ENCODE measurements around the gene SKIC2. TPM values are rescaled to one million over a fixed set of nuclear protein-coding genes. Genes with fewer than 3 reads are reported as not detected.
A peak's percentile ranks its signal among the peaks of the same experiment; 100 is the strongest.

The SKIC2 gene
- total and polyA plus RNA-seq, 3 experiments from 2014 or later, result 21.1 to 114 (median 110) TPM

- Histone ChIP-seq H3K4me3 (ENCODE audit: low read length) (no peak overlapping the region), H3K27ac (ENCODE audit: low read depth, low read length) (no peak overlapping the region), H3K27me3 (ENCODE audit: insufficient read depth, low read length, poor library complexity, severe bottlenecking) (no peaks in the 10 kb centered on the region), H3K36me3 (ENCODE audit: insufficient read depth, low read length) (peaks cover 55% of the 10 kb centered on the region), H3K9me3 (ENCODE audit: low read length) (no peaks in the 10 kb centered on the region), H3K4me1 (ENCODE audit: insufficient read depth, low read length) (peaks cover 23% of the 10 kb centered on the region)
- ChIA-PET POLR2A (interaction anchor here (0.6 to 6.3 kb wide), 2 partner anchors 10 to 222 kb away, joined by 3 to 71 read pairs; partner anchors contain the start of genes NELFE and SKIC2), CTCF (no interaction called here)
- Mint-ChIP-seq H3K27ac (peak overlapping the region in 7 of 8 donors; percentile 23 to 100 (median 50)), H3K4me1 (peaks cover 24 to 35% (median 32%) of the 10 kb centered on the region in 3 donors), H3K36me3 (peaks cover 0 to 87% (median 14%) of the 10 kb centered on the region in 3 donors), H3K9me3 (no peaks in the 10 kb centered on the region), H3K27me3 (peaks cover 0 to 10% of the 10 kb centered on the region in 2 donors), H3K4me3 (peak overlapping the region in 1 of 7 donors; percentile 37)
- DNase-seq, result no peak
Measured at GRCh38 chr6:31967926-31968320, 8.9 kb downstream of the SKIC2 start.

GRCh38 chr6:31968326-31968725 lies 9.4 kb downstream of the SKIC2 start:
- H3K36me3 ChIP-seq (ENCODE audit: insufficient read depth, low read length), result peaks cover 52% of the 10 kb centered on the region
- no peaks in the 10 kb centered on the region for H3K9me3 Mint-ChIP-seq
- peaks cover 27% of the 10 kb centered on the region for H3K4me1 ChIP-seq (ENCODE audit: insufficient read depth, low read length)
- POLR2A ChIA-PET, result interaction anchor here (0.6 to 6.3 kb wide), 2 partner anchors 10 to 223 kb away, joined by 3 to 71 read pairs; partner anchors contain the start of genes NELFE and SKIC2
- CTCF ChIA-PET, result no interaction called here
- no peaks in the 10 kb centered on the region for H3K27me3 ChIP-seq (ENCODE audit: insufficient read depth, low read length, poor library complexity, severe bottlenecking)
- H3K4me3 ChIP-seq (ENCODE audit: low read length), result no peak overlapping the region
- peaks cover 28 to 39% (median 36%) of the 10 kb centered on the region in 3 donors for H3K4me1 Mint-ChIP-seq
- no peak overlapping the region for H3K27ac ChIP-seq (ENCODE audit: low read depth, low read length)
- no peaks in the 10 kb centered on the region for H3K9me3 ChIP-seq (ENCODE audit: low read length)
- H3K27me3 Mint-ChIP-seq, result peaks cover 0 to 10% of the 10 kb centered on the region in 2 donors
- peak overlapping the region in 2 of 8 donors; percentile 100 for H3K27ac Mint-ChIP-seq
- DNase-seq, result no peak
- H3K4me3 Mint-ChIP-seq, result no peak overlapping the region
- H3K36me3 Mint-ChIP-seq, result peaks cover 0 to 85% (median 12%) of the 10 kb centered on the region in 3 donors

GRCh38 chr6:31968791-31969711 lies 10.1 kb downstream of the SKIC2 start:
- Mint-ChIP-seq H3K4me1 (peaks cover 30 to 45% (median 43%) of the 10 kb centered on the region in 3 donors), H3K4me3 (peak overlapping the region in 3 of 7 donors; percentile 57 to 98 (median 87)), H3K36me3 (peaks cover 0 to 78% (median 11%) of the 10 kb centered on the region in 3 donors), H3K27me3 (peaks cover 0 to 10% of the 10 kb centered on the region in 2 donors), H3K27ac (peak overlapping the region; percentile 44 to 100 (median 100)), H3K9me3 (no peaks in the 10 kb centered on the region)
- ChIA-PET POLR2A (interaction anchor here (6.3 kb wide), 1 partner anchor 11 kb away, joined by 71 read pairs; the partner anchor contains the start of genes NELFE and SKIC2), CTCF (no interaction called here)
- peaks cover 49% of the 10 kb centered on the region for H3K36me3 ChIP-seq (ENCODE audit: insufficient read depth, low read length)
- no peaks in the 10 kb centered on the region for H3K9me3 ChIP-seq (ENCODE audit: low read length)
- H3K4me3 ChIP-seq (ENCODE audit: low read length), result no peak overlapping the region
- H3K4me1 ChIP-seq (ENCODE audit: insufficient read depth, low read length), result peaks cover 30% of the 10 kb centered on the region
- H3K27me3 ChIP-seq (ENCODE audit: insufficient read depth, low read length, poor library complexity, severe bottlenecking), result no peaks in the 10 kb centered on the region
- DNase-seq, result peak in 1 of 5 donors; percentile 44
- peak overlapping the region; percentile 100 for H3K27ac ChIP-seq (ENCODE audit: low read depth, low read length)

GRCh38 chr6:31969712-31970603 lies 11.0 kb downstream of the SKIC2 start:
- H3K36me3 ChIP-seq (ENCODE audit: insufficient read depth, low read length), result peaks cover 42% of the 10 kb centered on the region

GRCh38 chr6:31970604-31971271 lies 11.8 kb downstream of the SKIC2 start:
- peaks cover 0 to 65% (median 9%) of the 10 kb centered on the region in 3 donors for H3K36me3 Mint-ChIP-seq
- peak in 1 of 5 donors; percentile 52 for DNase-seq
- H3K4me1 ChIP-seq (ENCODE audit: insufficient read depth, low read length), result peaks cover 30% of the 10 kb centered on the region
- peaks cover 32 to 49% (median 43%) of the 10 kb centered on the region in 3 donors for H3K4me1 Mint-ChIP-seq
- no peak overlapping the region for H3K4me3 ChIP-seq (ENCODE audit: low read length)
- H3K4me3 Mint-ChIP-seq, result peak overlapping the region; percentile 87 to 99 (median 98)
- H3K27me3 Mint-ChIP-seq, result peaks cover 0 to 10% of the 10 kb centered on the region in 2 donors
- ChIA-PET POLR2A (interaction anchor here (1.8 to 6.3 kb wide), 3 partner anchors 13 to 268 kb away, joined by 6 to 71 read pairs (median 7); partner anchors contain the start of genes ABHD16A, EHMT2, NELFE and SKIC2), CTCF (interaction anchor here (0.8 to 1.9 kb wide), 3 partner anchors 11 to 18 kb away, joined by 3 to 8 read pairs (median 4); partner anchors contain the start of gene SKIC2)
- H3K36me3 ChIP-seq (ENCODE audit: insufficient read depth, low read length), result peaks cover 34% of the 10 kb centered on the region
- H3K9me3 Mint-ChIP-seq, result no peaks in the 10 kb centered on the region
- peak overlapping the region; percentile 100 for H3K27ac ChIP-seq (ENCODE audit: low read depth, low read length)
- H3K9me3 ChIP-seq (ENCODE audit: low read length), result no peaks in the 10 kb centered on the region
- H3K27ac Mint-ChIP-seq, result peak overlapping the region; percentile 100
- H3K27me3 ChIP-seq (ENCODE audit: insufficient read depth, low read length, poor library complexity, severe bottlenecking), result no peaks in the 10 kb centered on the region

More at GRCh38 chr6:31969712-31970603, 11.0 kb downstream of the SKIC2 start:
- H3K27ac ChIP-seq (ENCODE audit: low read depth, low read length), result peak overlapping the region; percentile 100
- Mint-ChIP-seq H3K9me3 (no peaks in the 10 kb centered on the region), H3K4me3 (peak overlapping the region; percentile 34 to 99 (median 87)), H3K27ac (peak overlapping the region; percentile 92 to 100 (median 100)), H3K4me1 (peaks cover 32 to 49% (median 43%) of the 10 kb centered on the region in 3 donors), H3K27me3 (peaks cover 0 to 10% of the 10 kb centered on the region in 2 donors), H3K36me3 (peaks cover 0 to 71% (median 11%) of the 10 kb centered on the region in 3 donors)
- H3K4me1 ChIP-seq (ENCODE audit: insufficient read depth, low read length), result peaks cover 30% of the 10 kb centered on the region
- H3K27me3 ChIP-seq (ENCODE audit: insufficient read depth, low read length, poor library complexity, severe bottlenecking), result no peaks in the 10 kb centered on the region
- H3K9me3 ChIP-seq (ENCODE audit: low read length), result no peaks in the 10 kb centered on the region
- CTCF ChIA-PET, result interaction anchor here (0.8 to 1.9 kb wide), 2 partner anchors 11 to 17 kb away, joined by 4 to 8 read pairs; partner anchors contain the start of gene SKIC2
- H3K4me3 ChIP-seq (ENCODE audit: low read length), result no peak overlapping the region
- POLR2A ChIA-PET, result interaction anchor here (2.0 to 6.3 kb wide), 2 partner anchors 12 to 72 kb away, joined by 6 to 71 read pairs; partner anchors contain the start of genes EHMT2, NELFE and SKIC2
- DNase-seq, result peak in 1 of 5 donors; percentile 46

- H3K4me3 ChIP-seq (ENCODE audit: low read length), result peak overlapping the region; percentile 93
- no peaks in the 10 kb centered on the region for H3K27me3 ChIP-seq (ENCODE audit: insufficient read depth, low read length, poor library complexity, severe bottlenecking)
- H3K27ac ChIP-seq (ENCODE audit: low read depth, low read length), result peak overlapping the region; percentile 100
- DNase-seq, result peak in 1 of 5 donors; percentile 45
- Mint-ChIP-seq H3K9me3 (no peaks in the 10 kb centered on the region), H3K4me3 (peak overlapping the region; percentile 97 to 99 (median 98)), H3K27ac (peak overlapping the region; percentile 100), H3K36me3 (peaks cover 0 to 58% (median 9%) of the 10 kb centered on the region in 3 donors), H3K4me1 (peaks cover 32 to 49% (median 43%) of the 10 kb centered on the region in 3 donors), H3K27me3 (peaks cover 0 to 10% of the 10 kb centered on the region in 2 donors)
- peaks cover 30% of the 10 kb centered on the region for H3K4me1 ChIP-seq (ENCODE audit: insufficient read depth, low read length)
- ChIA-PET CTCF (interaction anchor here (0.7 to 1.9 kb wide), 4 partner anchors 10 to 20 kb away, joined by 3 to 8 read pairs (median 3); partner anchors contain the start of gene SKIC2), POLR2A (interaction anchor here (0.7 to 6.3 kb wide), 10 partner anchors 13 to 1905 kb away, joined by 3 to 71 read pairs (median 3); partner anchors contain the start of genes ABHD16A, C6orf47, CSNK2B and EHMT2)
- peaks cover 28% of the 10 kb centered on the region for H3K36me3 ChIP-seq (ENCODE audit: insufficient read depth, low read length)
- H3K9me3 ChIP-seq (ENCODE audit: low read length), result no peaks in the 10 kb centered on the region
Measured at GRCh38 chr6:31971279-31971992, 12.5 kb downstream of the SKIC2 start.

All from CD8-positive, alpha-beta memory T cell (primary cell).